ENCODE results near the gene NHSL2. TPM values are rescaled to one million over a fixed set of nuclear protein-coding genes. Genes with fewer than 3 reads are reported as not detected.
"Not testable (repeated sequence)": the region's sequence is repeated elsewhere in the genome, so short reads cannot be mapped to it uniquely, and the experiment has no call there.

The NHSL2 gene
- polyA plus RNA-seq = under 1 TPM; 0.41 to 0.51 TPM

GRCh38 chrX:71910643-71910985, at the start of gene NHSL2:
Gene NHSL2, plus strand, starts transcription at chrX:71910845.
- H3K27ac ChIP-seq (ENCODE audit: low read depth in 2 of 2, low read length in 1 of 2) = no peak within 1 kb of the TSS
- H3K4me3 ChIP-seq (ENCODE audit: low read depth in 1 of 2, low read length in 2 of 2) = peak within 1 kb of the TSS; percentile 35 to 39
- no peaks in the 10 kb centered on the region for H3K36me3 ChIP-seq (ENCODE audit: control insufficient read depth in 2 of 2, insufficient read depth in 2 of 2, low read length in 1 of 2)
- peaks cover 0 to 3% of the 10 kb centered on the region in 2 donors for H3K9me3 ChIP-seq (ENCODE audit: control insufficient read depth in 2 of 2, insufficient read depth in 1 of 2, low read depth in 1 of 2, low read length in 1 of 2)
- WGBS, 2 donors = 3 to 37% methylated on average over 10 to 26 of the region's 26 CpGs
- no peaks in the 10 kb centered on the region for H3K4me1 ChIP-seq (ENCODE audit: control insufficient read depth in 2 of 2, insufficient read depth in 2 of 2, low read length in 1 of 2)
- peaks cover 0 to 9% of the 10 kb centered on the region in 2 donors for H3K27me3 ChIP-seq (ENCODE audit: control insufficient read depth in 1 of 2, insufficient read depth in 2 of 2, low read length in 2 of 2)

- no peaks in the 10 kb centered on the region for H3K36me3 ChIP-seq (ENCODE audit: control insufficient read depth in 2 of 2, insufficient read depth in 2 of 2, low read length in 1 of 2)
- no peaks in the 10 kb centered on the region for H3K9me3 ChIP-seq (ENCODE audit: control insufficient read depth in 2 of 2, insufficient read depth in 1 of 2, low read depth in 1 of 2, low read length in 1 of 2)
- no peak overlapping the region for H3K27ac ChIP-seq (ENCODE audit: low read depth in 2 of 2, low read length in 1 of 2)
- 90 to 91% methylated on average over 16 of the region's 16 CpGs for WGBS, 2 donors
- no peaks in the 10 kb centered on the region for H3K4me1 ChIP-seq (ENCODE audit: control insufficient read depth in 2 of 2, insufficient read depth in 2 of 2, low read length in 1 of 2)
- H3K4me3 ChIP-seq (ENCODE audit: low read depth in 1 of 2, low read length in 2 of 2) = no peak overlapping the region
- no peaks in the 10 kb centered on the region for H3K27me3 ChIP-seq (ENCODE audit: control insufficient read depth in 1 of 2, insufficient read depth in 2 of 2, low read length in 2 of 2)
Measured at GRCh38 chrX:71867680-71868079, 43.0 kb upstream of the NHSL2 start.

GRCh38 chrX:71869566-71869965, 41.1 kb upstream of the NHSL2 start:
- H3K4me1 ChIP-seq (ENCODE audit: control insufficient read depth in 2 of 2, insufficient read depth in 2 of 2, low read length in 1 of 2); H3K9me3 ChIP-seq (ENCODE audit: control insufficient read depth in 2 of 2, insufficient read depth in 1 of 2, low read depth in 1 of 2, low read length in 1 of 2): not testable (repeated sequence)
- WGBS, 2 donors = 29 to 32% methylated on average over 7 to 8 of the region's 10 CpGs

GRCh38 chrX:71870208-71871098, 40.2 kb upstream of the NHSL2 start:
- Histone ChIP-seq H3K36me3 (ENCODE audit: control insufficient read depth in 2 of 2, insufficient read depth in 2 of 2, low read length in 1 of 2) (no peaks in the 10 kb centered on the region), H3K27me3 (ENCODE audit: control insufficient read depth in 1 of 2, insufficient read depth in 2 of 2, low read length in 2 of 2) (no peaks in the 10 kb centered on the region), H3K4me1 (ENCODE audit: control insufficient read depth in 2 of 2, insufficient read depth in 2 of 2, low read length in 1 of 2) (no peaks in the 10 kb centered on the region), H3K27ac (ENCODE audit: low read depth in 2 of 2, low read length in 1 of 2) (no peak overlapping the region), H3K9me3 (ENCODE audit: control insufficient read depth in 2 of 2, insufficient read depth in 1 of 2, low read depth in 1 of 2, low read length in 1 of 2) (no peaks in the 10 kb centered on the region), H3K4me3 (ENCODE audit: low read depth in 1 of 2, low read length in 2 of 2) (no peak overlapping the region)
- 65 to 75% methylated on average over 15 of the region's 15 CpGs for WGBS, 2 donors

More at GRCh38 chrX:71869566-71869965, 41.1 kb upstream of the NHSL2 start:
- H3K36me3 ChIP-seq (ENCODE audit: control insufficient read depth in 2 of 2, insufficient read depth in 2 of 2, low read length in 1 of 2); H3K27ac ChIP-seq (ENCODE audit: low read depth in 2 of 2, low read length in 1 of 2); H3K27me3 ChIP-seq (ENCODE audit: control insufficient read depth in 1 of 2, insufficient read depth in 2 of 2, low read length in 2 of 2); H3K4me3 ChIP-seq (ENCODE audit: low read depth in 1 of 2, low read length in 2 of 2): not testable (repeated sequence)

GRCh38 chrX:71871367-71871766, 39.3 kb upstream of the NHSL2 start:
- 76 to 79% methylated on average over 6 of the region's 6 CpGs for WGBS, 2 donors
- no peaks in the 10 kb centered on the region for H3K27me3 ChIP-seq (ENCODE audit: control insufficient read depth in 1 of 2, insufficient read depth in 2 of 2, low read length in 2 of 2)
- H3K9me3 ChIP-seq (ENCODE audit: control insufficient read depth in 2 of 2, insufficient read depth in 1 of 2, low read depth in 1 of 2, low read length in 1 of 2) = no peaks in the 10 kb centered on the region

GRCh38 chrX:71872542-71873458, 37.8 kb upstream of the NHSL2 start:
- Histone ChIP-seq H3K27ac (ENCODE audit: low read depth in 2 of 2, low read length in 1 of 2) (no peak overlapping the region), H3K27me3 (ENCODE audit: control insufficient read depth in 1 of 2, insufficient read depth in 2 of 2, low read length in 2 of 2) (no peaks in the 10 kb centered on the region), H3K4me1 (ENCODE audit: control insufficient read depth in 2 of 2, insufficient read depth in 2 of 2, low read length in 1 of 2) (no peaks in the 10 kb centered on the region), H3K36me3 (ENCODE audit: control insufficient read depth in 2 of 2, insufficient read depth in 2 of 2, low read length in 1 of 2) (no peaks in the 10 kb centered on the region), H3K9me3 (ENCODE audit: control insufficient read depth in 2 of 2, insufficient read depth in 1 of 2, low read depth in 1 of 2, low read length in 1 of 2) (no peaks in the 10 kb centered on the region), H3K4me3 (ENCODE audit: low read depth in 1 of 2, low read length in 2 of 2) (no peak overlapping the region)
- 89 to 94% methylated on average over 53 of the region's 53 CpGs for WGBS, 2 donors

More at GRCh38 chrX:71871367-71871766, 39.3 kb upstream of the NHSL2 start:
- no peaks in the 10 kb centered on the region for H3K4me1 ChIP-seq (ENCODE audit: control insufficient read depth in 2 of 2, insufficient read depth in 2 of 2, low read length in 1 of 2)
- H3K4me3 ChIP-seq (ENCODE audit: low read depth in 1 of 2, low read length in 2 of 2) = no peak overlapping the region
- no peak overlapping the region for H3K27ac ChIP-seq (ENCODE audit: low read depth in 2 of 2, low read length in 1 of 2)
- no peaks in the 10 kb centered on the region for H3K36me3 ChIP-seq (ENCODE audit: control insufficient read depth in 2 of 2, insufficient read depth in 2 of 2, low read length in 1 of 2)

GRCh38 chrX:71873459-71873833, 37.2 kb upstream of the NHSL2 start:
- no peaks in the 10 kb centered on the region for H3K9me3 ChIP-seq (ENCODE audit: control insufficient read depth in 2 of 2, insufficient read depth in 1 of 2, low read depth in 1 of 2, low read length in 1 of 2)

GRCh38 chrX:71876841-71877240, 33.8 kb upstream of the NHSL2 start:
- WGBS, 2 donors = 96% methylated on average over 16 to 29 of the region's 32 CpGs
- H3K27me3 ChIP-seq (ENCODE audit: control insufficient read depth in 1 of 2, insufficient read depth in 2 of 2, low read length in 2 of 2); H3K9me3 ChIP-seq (ENCODE audit: control insufficient read depth in 2 of 2, insufficient read depth in 1 of 2, low read depth in 1 of 2, low read length in 1 of 2); H3K36me3 ChIP-seq (ENCODE audit: control insufficient read depth in 2 of 2, insufficient read depth in 2 of 2, low read length in 1 of 2); H3K4me1 ChIP-seq (ENCODE audit: control insufficient read depth in 2 of 2, insufficient read depth in 2 of 2, low read length in 1 of 2); H3K4me3 ChIP-seq (ENCODE audit: low read depth in 1 of 2, low read length in 2 of 2); H3K27ac ChIP-seq (ENCODE audit: low read depth in 2 of 2, low read length in 1 of 2): not testable (repeated sequence)

More at GRCh38 chrX:71873459-71873833, 37.2 kb upstream of the NHSL2 start:
- Histone ChIP-seq H3K4me1 (ENCODE audit: control insufficient read depth in 2 of 2, insufficient read depth in 2 of 2, low read length in 1 of 2) (no peaks in the 10 kb centered on the region), H3K27ac (ENCODE audit: low read depth in 2 of 2, low read length in 1 of 2) (no peak overlapping the region), H3K27me3 (ENCODE audit: control insufficient read depth in 1 of 2, insufficient read depth in 2 of 2, low read length in 2 of 2) (no peaks in the 10 kb centered on the region), H3K36me3 (ENCODE audit: control insufficient read depth in 2 of 2, insufficient read depth in 2 of 2, low read length in 1 of 2) (no peaks in the 10 kb centered on the region), H3K4me3 (ENCODE audit: low read depth in 1 of 2, low read length in 2 of 2) (no peak overlapping the region)
- 89 to 90% methylated on average over 12 of the region's 12 CpGs for WGBS, 2 donors

GRCh38 chrX:71885099-71885498, 25.5 kb upstream of the NHSL2 start:
- H3K9me3 ChIP-seq (ENCODE audit: control insufficient read depth in 2 of 2, insufficient read depth in 1 of 2, low read depth in 1 of 2, low read length in 1 of 2) = no peaks in the 10 kb centered on the region
- WGBS, 2 donors = 77% methylated on average over 3 of the region's 3 CpGs
- no peaks in the 10 kb centered on the region for H3K27me3 ChIP-seq (ENCODE audit: control insufficient read depth in 1 of 2, insufficient read depth in 2 of 2, low read length in 2 of 2)
- H3K4me3 ChIP-seq (ENCODE audit: low read depth in 1 of 2, low read length in 2 of 2) = no peak overlapping the region
- no peaks in the 10 kb centered on the region for H3K36me3 ChIP-seq (ENCODE audit: control insufficient read depth in 2 of 2, insufficient read depth in 2 of 2, low read length in 1 of 2)
- H3K4me1 ChIP-seq (ENCODE audit: control insufficient read depth in 2 of 2, insufficient read depth in 2 of 2, low read length in 1 of 2) = no peaks in the 10 kb centered on the region
- no peak overlapping the region for H3K27ac ChIP-seq (ENCODE audit: low read depth in 2 of 2, low read length in 1 of 2)

All from esophagus (tissue), 2 donors.